ENCODE results near the gene KIRREL3.

The KIRREL3 gene

DNA sequence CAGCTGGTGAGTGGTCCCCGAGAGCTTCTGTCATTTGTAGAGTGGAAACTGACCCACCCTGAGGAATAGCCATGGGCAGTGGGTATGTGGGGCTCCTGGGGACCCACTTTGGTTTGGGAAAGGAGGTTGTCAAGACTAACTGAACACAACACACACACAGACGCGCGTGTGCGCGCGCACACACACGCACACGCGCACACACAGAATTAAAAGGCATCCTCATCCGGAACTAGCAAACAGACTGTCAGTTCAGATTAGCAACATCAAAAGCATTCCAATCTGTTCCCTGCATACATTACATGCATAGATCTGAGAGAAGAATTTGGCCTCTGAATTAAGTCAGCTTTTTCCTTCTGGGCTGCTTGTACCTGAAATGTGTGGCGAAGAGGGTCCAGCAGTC, 360.4 kb downstream of the KIRREL3 start:
- Histone ChIP-seq H3K4me3 (ENCODE audit: low read length) (no peak overlapping the region), H3K9ac (ENCODE audit: low read depth, low read length) (no peak overlapping the region), H3K27ac (ENCODE audit: low read depth, low read length) (no peak overlapping the region), H3K36me3 (ENCODE audit: insufficient read depth, low read length) (no peaks in the 10 kb centered on the region), H3K9me3 (ENCODE audit: insufficient read depth, low read depth, low read length) (no peaks in the 10 kb centered on the region), H3K4me1 (ENCODE audit: insufficient read depth, low read length) (peaks cover 26% of the 10 kb centered on the region), H3K27me3 (ENCODE audit: insufficient read depth, low read length) (no peaks in the 10 kb centered on the region)
- 95% methylated on average over 12 of the region's 12 CpGs for WGBS

DNA sequence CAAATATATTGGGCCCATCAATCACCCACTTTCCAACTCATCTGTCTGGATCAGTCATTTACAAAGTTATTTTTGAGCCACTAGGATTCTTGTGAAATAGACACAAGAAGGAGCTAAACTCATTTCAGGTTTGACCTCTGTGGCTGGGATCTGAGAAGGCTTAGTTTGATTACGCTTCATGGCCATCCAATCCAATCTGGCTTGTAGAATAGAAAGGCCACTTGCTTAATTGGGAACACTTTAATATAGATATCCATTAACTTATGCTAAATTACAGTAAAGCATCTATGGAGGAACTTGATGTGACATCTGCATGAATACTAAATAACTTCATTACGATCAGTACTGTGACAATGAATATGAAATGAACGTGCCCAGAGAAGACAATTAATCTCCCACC, 360.9 kb downstream of the KIRREL3 start:
- Histone ChIP-seq H3K9ac (ENCODE audit: low read depth, low read length) (no peak overlapping the region), H3K36me3 (ENCODE audit: insufficient read depth, low read length) (no peaks in the 10 kb centered on the region), H3K27me3 (ENCODE audit: insufficient read depth, low read length) (no peaks in the 10 kb centered on the region), H3K27ac (ENCODE audit: low read depth, low read length) (no peak overlapping the region), H3K9me3 (ENCODE audit: insufficient read depth, low read depth, low read length) (no peaks in the 10 kb centered on the region), H3K4me1 (ENCODE audit: insufficient read depth, low read length) (peaks cover 22% of the 10 kb centered on the region), H3K4me3 (ENCODE audit: low read length) (no peak overlapping the region)
- WGBS = 100% methylated on average over 3 of the region's 3 CpGs

DNA sequence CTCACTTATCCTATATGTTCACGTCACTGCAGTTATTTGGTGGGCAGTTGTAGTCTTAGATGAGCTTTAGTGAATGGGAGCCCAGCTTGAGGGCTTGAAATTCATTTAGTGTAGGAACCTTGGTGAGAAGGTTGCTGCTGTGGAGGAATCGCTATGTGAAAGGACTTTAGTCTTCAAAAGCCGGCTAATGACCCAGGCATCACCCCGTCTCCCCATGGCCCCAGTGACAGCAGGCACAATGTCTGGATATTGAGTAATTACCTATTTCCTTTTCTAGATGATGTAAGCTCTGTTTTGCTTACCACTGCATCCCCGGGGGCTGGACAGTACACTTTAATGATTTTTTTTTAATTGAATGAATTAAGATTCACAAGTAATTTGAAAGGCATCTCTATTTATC, 361.9 kb downstream of the KIRREL3 start:
- no peak overlapping the region for H3K9ac ChIP-seq (ENCODE audit: low read depth, low read length)
- no peaks in the 10 kb centered on the region for H3K9me3 ChIP-seq (ENCODE audit: insufficient read depth, low read depth, low read length)
- H3K4me3 ChIP-seq (ENCODE audit: low read length) = no peak overlapping the region
- no peaks in the 10 kb centered on the region for H3K27me3 ChIP-seq (ENCODE audit: insufficient read depth, low read length)
- H3K27ac ChIP-seq (ENCODE audit: low read depth, low read length) = no peak overlapping the region
- 89% methylated on average over 4 of the region's 5 CpGs for WGBS
- peaks cover 25% of the 10 kb centered on the region for H3K4me1 ChIP-seq (ENCODE audit: insufficient read depth, low read length)
- no peaks in the 10 kb centered on the region for H3K36me3 ChIP-seq (ENCODE audit: insufficient read depth, low read length)

DNA sequence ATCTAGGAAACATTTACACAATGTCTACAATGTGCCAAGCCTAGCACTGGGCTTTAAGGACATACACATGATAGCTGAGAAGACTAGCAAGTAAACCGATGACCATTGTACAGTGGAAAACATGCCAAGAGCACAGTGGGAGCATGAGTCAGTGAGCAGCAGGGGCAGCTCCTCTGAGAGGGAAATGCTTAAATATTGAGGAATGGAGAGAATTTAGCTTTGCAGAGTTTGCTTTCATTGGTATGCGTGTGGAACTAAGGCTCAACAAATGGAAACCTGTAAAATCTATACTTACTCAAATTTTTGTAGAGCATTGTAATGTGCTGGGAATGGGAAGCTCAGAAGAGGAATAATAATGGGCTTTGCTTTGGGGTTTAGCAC, 362.8 kb downstream of the KIRREL3 start:
- Histone ChIP-seq H3K9me3 (ENCODE audit: insufficient read depth, low read depth, low read length) (no peaks in the 10 kb centered on the region), H3K27me3 (ENCODE audit: insufficient read depth, low read length) (no peaks in the 10 kb centered on the region), H3K9ac (ENCODE audit: low read depth, low read length) (no peak overlapping the region), H3K36me3 (ENCODE audit: insufficient read depth, low read length) (no peaks in the 10 kb centered on the region), H3K27ac (ENCODE audit: low read depth, low read length) (no peak overlapping the region), H3K4me3 (ENCODE audit: low read length) (no peak overlapping the region), H3K4me1 (ENCODE audit: insufficient read depth, low read length) (peaks cover 28% of the 10 kb centered on the region)
- 68% methylated on average over 2 of the region's 2 CpGs for WGBS

DNA sequence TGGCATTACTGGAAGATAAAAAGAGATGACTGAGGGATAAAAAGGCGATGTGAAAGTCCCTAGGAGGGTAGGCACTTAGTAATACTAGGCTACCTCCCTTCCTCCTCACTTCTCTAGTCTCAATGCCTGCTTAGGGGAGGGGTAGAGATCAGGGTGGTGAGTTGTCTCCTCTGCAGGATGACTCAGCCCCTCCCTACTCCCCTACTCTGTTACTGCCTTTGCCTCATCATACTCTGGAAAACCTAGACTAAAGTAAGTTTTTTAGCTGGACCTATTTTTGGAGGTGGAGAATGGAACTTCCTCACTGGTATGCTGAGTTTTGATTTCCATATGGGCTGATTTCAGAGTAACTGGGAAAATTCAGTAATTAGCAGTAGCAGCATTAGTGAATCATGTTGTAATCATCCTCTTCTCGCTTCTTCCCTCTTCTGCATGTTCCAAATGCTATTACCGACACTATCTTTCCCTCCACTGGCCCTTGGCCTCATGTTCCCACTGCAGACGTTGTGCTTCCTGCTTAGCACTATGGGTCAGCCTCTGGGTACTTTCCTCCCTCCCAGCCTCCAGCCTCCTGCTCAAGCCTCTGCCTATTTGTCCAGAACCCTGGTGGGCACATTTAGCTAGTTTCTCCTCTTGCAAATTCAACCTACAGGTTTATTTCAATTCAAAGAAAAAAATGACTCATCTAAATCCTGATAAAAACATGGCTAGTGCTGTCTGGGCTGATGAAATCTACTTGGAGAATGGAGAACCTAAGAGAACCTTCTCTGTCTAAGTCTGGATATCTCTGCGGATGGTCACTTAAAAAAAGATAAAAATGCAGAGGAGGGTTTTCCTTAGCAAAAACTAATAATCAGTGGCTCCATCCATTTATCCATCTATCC, 363.4 kb downstream of the KIRREL3 start:
- no peak overlapping the region for H3K27ac ChIP-seq (ENCODE audit: low read depth, low read length)
- H3K4me1 ChIP-seq (ENCODE audit: insufficient read depth, low read length) = peaks cover 28% of the 10 kb centered on the region
- 80% methylated on average over 4 of the region's 5 CpGs for WGBS
- no peaks in the 10 kb centered on the region for H3K9me3 ChIP-seq (ENCODE audit: insufficient read depth, low read depth, low read length)
- H3K4me3 ChIP-seq (ENCODE audit: low read length) = no peak overlapping the region
- no peaks in the 10 kb centered on the region for H3K36me3 ChIP-seq (ENCODE audit: insufficient read depth, low read length)
- H3K27me3 ChIP-seq (ENCODE audit: insufficient read depth, low read length) = no peaks in the 10 kb centered on the region
- H3K9ac ChIP-seq (ENCODE audit: low read depth, low read length) = no peak overlapping the region

DNA sequence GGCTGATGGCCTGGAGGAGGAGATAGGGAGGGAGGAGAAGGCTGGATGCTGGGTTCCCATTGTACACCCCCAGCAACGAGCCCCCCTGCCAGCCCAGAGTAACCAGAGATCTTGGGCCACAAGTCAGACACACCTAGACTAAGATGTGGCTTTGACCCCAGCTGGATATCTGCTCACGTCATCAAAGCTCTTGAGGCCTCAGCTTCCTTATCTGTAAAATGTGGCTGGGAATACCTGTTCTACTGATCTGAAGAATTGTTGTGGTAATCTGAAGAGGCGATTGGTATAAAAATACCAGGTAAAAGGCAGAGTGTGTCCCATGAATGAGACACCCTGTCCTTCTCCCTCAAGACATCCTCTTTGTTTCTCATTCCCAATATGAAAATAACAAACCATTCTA, 365.1 kb downstream of the KIRREL3 start:
- H3K36me3 ChIP-seq (ENCODE audit: insufficient read depth, low read length) = no peaks in the 10 kb centered on the region
- WGBS = 97% methylated on average over 3 of the region's 3 CpGs
- no peaks in the 10 kb centered on the region for H3K27me3 ChIP-seq (ENCODE audit: insufficient read depth, low read length)
- H3K4me1 ChIP-seq (ENCODE audit: insufficient read depth, low read length) = peaks cover 32% of the 10 kb centered on the region
- no peak overlapping the region for H3K27ac ChIP-seq (ENCODE audit: low read depth, low read length)
- no peak overlapping the region for H3K9ac ChIP-seq (ENCODE audit: low read depth, low read length)
- no peaks in the 10 kb centered on the region for H3K9me3 ChIP-seq (ENCODE audit: insufficient read depth, low read depth, low read length)
- no peak overlapping the region for H3K4me3 ChIP-seq (ENCODE audit: low read length)

DNA sequence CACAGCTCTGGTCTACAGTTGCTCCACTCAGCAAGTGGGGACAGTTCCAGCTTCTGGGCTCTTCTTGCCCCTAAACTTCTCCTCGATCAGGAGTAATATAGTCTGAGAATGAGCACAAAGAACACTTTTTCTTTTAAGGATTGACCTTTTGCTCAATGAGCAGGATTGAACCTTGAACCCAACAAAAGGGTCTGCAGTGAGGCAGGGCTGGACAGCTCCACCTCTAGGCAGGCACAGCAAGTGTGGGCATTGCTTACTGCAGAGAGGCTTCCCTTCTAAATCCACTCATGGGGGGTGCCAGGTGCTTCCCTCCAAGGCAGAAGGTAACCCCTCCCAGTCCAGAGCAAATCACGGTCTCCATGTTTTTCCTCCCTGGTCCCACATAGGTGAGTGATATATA, 365.6 kb downstream of the KIRREL3 start:
- H3K4me3 ChIP-seq (ENCODE audit: low read length) = no peak overlapping the region
- H3K36me3 ChIP-seq (ENCODE audit: insufficient read depth, low read length) = no peaks in the 10 kb centered on the region
- no peaks in the 10 kb centered on the region for H3K9me3 ChIP-seq (ENCODE audit: insufficient read depth, low read depth, low read length)
- H3K27me3 ChIP-seq (ENCODE audit: insufficient read depth, low read length) = no peaks in the 10 kb centered on the region
- no peak overlapping the region for H3K9ac ChIP-seq (ENCODE audit: low read depth, low read length)
- H3K4me1 ChIP-seq (ENCODE audit: insufficient read depth, low read length) = peaks cover 32% of the 10 kb centered on the region
- H3K27ac ChIP-seq (ENCODE audit: low read depth, low read length) = no peak overlapping the region
- WGBS = 98% methylated on average over 2 of the region's 2 CpGs

DNA sequence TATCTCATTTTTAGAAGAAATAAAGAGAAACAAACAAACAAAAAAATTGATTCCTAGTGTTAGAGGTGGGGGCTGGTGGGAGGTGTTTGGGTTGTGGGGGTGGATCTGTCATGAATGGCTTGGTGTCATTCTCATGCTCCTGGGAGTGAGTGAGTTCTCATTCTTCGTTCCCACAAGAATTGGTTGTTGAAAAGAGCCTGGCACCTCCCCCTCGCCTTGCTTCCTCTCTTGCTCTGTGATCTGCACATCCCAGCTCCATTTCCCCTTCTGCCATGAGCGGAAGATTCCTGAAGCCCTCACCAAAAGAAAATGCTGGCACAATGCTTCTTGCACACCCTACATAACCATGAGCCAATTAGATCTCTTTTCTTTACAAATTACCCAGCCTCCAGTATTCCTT, 367.2 kb downstream of the KIRREL3 start:
- 50% methylated on average over 3 of the region's 3 CpGs for WGBS
- Histone ChIP-seq H3K4me1 (ENCODE audit: insufficient read depth, low read length) (peaks cover 32% of the 10 kb centered on the region), H3K9me3 (ENCODE audit: insufficient read depth, low read depth, low read length) (no peaks in the 10 kb centered on the region), H3K27me3 (ENCODE audit: insufficient read depth, low read length) (no peaks in the 10 kb centered on the region), H3K36me3 (ENCODE audit: insufficient read depth, low read length) (no peaks in the 10 kb centered on the region), H3K9ac (ENCODE audit: low read depth, low read length) (no peak overlapping the region), H3K27ac (ENCODE audit: low read depth, low read length) (no peak overlapping the region), H3K4me3 (ENCODE audit: low read length) (no peak overlapping the region)

DNA sequence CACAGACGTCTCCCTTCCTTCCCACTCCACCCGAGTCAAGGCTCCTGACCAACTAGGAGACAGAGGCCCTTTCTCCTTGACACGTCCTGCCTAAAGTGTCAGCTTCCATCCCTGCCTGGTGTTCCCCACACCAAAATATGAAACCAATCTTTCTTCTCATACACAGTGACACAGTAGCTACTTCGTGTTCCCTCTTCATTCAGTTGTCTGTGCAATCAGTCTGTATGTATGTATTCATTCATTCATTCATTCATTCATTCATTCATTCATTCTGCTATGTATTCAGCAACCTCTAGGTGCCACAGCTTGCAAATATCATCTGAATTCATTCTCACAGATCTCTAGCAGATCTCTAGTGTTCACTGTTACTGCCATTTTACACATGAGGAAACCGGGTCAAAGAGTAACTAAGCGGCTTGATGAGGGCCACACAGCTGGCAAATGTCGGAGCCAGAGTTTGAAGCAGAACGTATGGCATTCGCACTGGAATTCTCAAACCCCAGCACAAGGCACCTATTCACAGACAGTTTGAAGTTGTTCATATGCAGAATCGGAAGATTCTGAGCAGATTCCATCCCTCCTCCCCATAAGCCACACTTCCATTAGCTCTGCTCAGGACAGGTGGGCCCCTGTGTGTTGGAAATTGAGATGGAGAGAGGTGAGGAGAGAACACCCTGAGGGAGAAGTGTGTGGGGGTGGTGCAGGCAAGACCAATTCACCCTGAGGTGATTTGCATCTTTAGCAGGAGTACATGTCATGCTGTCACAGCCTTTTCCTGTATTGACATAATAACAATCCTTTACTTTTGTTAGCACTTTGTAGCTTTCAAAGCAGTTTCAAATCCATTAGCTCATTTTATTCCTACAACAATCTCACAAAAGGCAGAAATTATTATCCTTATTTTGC, 369.4 kb downstream of the KIRREL3 start:
- peaks cover 13% of the 10 kb centered on the region; the same call in 1 of the 2 replicates for H3K4me1 ChIP-seq (ENCODE audit: insufficient read depth, low read length)
- no peaks in the 10 kb centered on the region for H3K27me3 ChIP-seq (ENCODE audit: insufficient read depth, low read length)
- H3K9ac ChIP-seq (ENCODE audit: low read depth, low read length) = no peak overlapping the region
- no peak overlapping the region for H3K27ac ChIP-seq (ENCODE audit: low read depth, low read length)
- no peaks in the 10 kb centered on the region for H3K36me3 ChIP-seq (ENCODE audit: insufficient read depth, low read length)
- 79% methylated on average over 10 of the region's 10 CpGs for WGBS
- no peak overlapping the region for H3K4me3 ChIP-seq (ENCODE audit: low read length)
- no peaks in the 10 kb centered on the region for H3K9me3 ChIP-seq (ENCODE audit: insufficient read depth, low read depth, low read length)

DNA sequence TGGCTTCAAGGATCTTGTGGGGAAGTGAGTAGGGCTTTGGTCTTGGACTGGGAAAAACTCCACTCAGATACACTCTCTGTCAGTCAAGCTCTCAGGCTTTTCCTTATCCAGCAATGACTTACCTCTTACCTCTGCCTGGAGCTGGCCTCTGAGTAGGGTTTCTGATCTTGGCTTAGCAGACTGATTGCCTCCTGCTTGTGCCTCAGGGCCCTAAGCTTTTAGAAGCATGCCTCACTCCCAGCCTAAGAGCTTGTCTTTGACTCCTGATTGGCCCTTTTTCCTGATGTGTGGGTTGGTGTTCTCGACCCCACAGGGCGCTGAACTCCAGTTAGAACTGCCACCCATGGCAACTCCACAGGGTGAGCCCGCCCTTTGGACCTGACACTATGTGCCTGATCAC, 370.1 kb downstream of the KIRREL3 start:
- 88% methylated on average over 3 of the region's 3 CpGs for WGBS

More for the DNA sequence above, 370.1 kb downstream of the KIRREL3 start:
- Histone ChIP-seq H3K9ac (ENCODE audit: low read depth, low read length) (no peak overlapping the region), H3K4me1 (ENCODE audit: insufficient read depth, low read length) (peaks cover 13% of the 10 kb centered on the region; the same call in 1 of the 2 replicates), H3K36me3 (ENCODE audit: insufficient read depth, low read length) (no peaks in the 10 kb centered on the region), H3K27ac (ENCODE audit: low read depth, low read length) (no peak overlapping the region), H3K9me3 (ENCODE audit: insufficient read depth, low read depth, low read length) (no peaks in the 10 kb centered on the region), H3K27me3 (ENCODE audit: insufficient read depth, low read length) (no peaks in the 10 kb centered on the region), H3K4me3 (ENCODE audit: low read length) (no peak overlapping the region)
